Measurements from ENCODE around the gene STK4.
A peak's percentile ranks its signal among the peaks of the same experiment; 100 is the strongest.

The STK4 gene

GRCh38 chr20:45028424-45029136 lies 62.3 kb downstream of the STK4 start:
- no peak for DNase-seq (ENCODE audit: low read depth, low spot score)

DNA sequence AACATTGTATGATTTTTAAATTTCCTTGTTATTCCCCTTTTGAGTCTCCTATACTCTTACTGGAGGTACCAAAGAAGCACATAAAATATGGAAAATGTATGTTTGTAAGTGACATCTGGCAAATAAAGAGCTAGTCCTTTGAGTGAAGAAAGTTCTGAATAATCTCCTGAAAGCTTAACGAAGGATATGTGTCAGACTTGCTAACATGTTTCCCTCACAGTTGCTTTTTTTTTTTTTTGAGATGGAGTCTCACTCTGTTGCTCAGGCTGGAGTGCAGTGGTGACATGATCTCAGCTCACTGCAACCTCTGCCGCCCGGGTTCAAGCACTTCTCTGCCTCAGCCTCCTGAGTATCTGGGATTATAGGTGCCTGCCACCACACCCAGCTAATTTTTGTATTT lies 63.6 kb downstream of the STK4 start:
- DNase-seq (ENCODE audit: low read depth, low spot score) = no peak

GRCh38 chr20:45032276-45032675 lies 66.0 kb downstream of the STK4 start:
- no peak for DNase-seq (ENCODE audit: low read depth, low spot score)

DNA sequence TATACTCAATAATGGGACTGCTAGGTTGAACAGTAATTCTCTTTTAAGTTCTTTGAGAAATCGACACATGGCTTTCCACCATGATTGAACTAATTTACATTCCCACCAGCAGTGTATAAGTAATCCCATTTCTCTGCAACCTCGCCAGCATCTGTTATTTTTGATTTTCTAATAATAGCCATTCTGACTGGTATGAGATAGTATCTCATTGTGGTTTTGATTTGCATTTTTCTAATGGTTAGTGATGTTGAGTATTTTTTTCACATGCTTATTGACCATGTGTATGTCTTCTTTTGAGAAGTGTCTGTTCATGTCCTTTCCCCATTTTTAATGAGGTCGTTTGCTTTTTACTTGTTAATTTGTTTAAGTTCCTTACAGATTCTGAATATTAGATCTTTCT lies 66.5 kb downstream of the STK4 start:
- no peak for DNase-seq (ENCODE audit: low read depth, low spot score)

DNA sequence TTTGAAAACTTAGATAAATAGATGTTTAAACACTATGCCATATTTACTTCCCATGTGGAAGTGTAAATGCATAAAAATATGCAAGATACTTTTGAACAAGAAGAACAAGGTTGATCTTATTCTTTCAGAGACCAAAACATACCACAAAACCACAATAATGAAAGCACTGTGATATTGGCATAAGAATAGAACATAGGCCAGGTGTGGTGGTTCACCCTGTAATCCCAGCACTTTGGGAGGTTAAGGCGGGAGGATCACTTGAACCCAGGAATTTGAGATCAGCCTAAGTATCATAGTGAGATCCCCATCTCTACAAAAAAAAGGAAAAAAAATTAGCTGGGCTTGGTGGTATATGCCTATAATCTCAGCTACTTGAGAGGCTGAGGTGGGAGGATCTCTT lies 68.1 kb downstream of the STK4 start:
- DNase-seq (ENCODE audit: low read depth, low spot score) = no peak

GRCh38 chr20:45036044-45036755 lies 69.9 kb downstream of the STK4 start:
- DNase-seq (ENCODE audit: low read depth, low spot score) = peak; percentile 33

GRCh38 chr20:45037050-45037449 lies 70.7 kb downstream of the STK4 start:
- DNase-seq (ENCODE audit: low read depth, low spot score) = no peak

DNA sequence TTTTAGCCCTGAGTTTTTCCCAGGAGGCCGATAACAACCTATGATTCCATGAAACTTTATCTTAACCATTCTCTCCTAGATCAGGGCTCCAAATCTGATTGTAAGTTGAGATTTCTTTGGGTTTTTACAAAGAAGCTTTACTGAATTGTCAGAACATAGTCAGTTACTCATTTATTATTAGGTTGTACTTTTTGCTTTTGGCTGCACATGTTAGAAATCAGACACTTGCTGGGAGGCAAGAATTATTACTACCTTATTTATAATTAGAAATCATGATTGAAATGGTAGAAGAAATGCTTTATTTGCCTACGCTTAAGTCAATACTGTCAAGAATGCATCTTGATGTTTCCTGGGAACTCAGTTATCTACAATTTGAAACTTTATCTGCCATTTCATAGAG lies 71.3 kb downstream of the STK4 start:
- no peak for DNase-seq (ENCODE audit: low read depth, low spot score)

GRCh38 chr20:45038745-45039474 lies 72.6 kb downstream of the STK4 start:
- no peak for DNase-seq (ENCODE audit: low read depth, low spot score)

GRCh38 chr20:45039475-45039820 lies 73.1 kb downstream of the STK4 start:
- no peak for DNase-seq (ENCODE audit: low read depth, low spot score)

DNA sequence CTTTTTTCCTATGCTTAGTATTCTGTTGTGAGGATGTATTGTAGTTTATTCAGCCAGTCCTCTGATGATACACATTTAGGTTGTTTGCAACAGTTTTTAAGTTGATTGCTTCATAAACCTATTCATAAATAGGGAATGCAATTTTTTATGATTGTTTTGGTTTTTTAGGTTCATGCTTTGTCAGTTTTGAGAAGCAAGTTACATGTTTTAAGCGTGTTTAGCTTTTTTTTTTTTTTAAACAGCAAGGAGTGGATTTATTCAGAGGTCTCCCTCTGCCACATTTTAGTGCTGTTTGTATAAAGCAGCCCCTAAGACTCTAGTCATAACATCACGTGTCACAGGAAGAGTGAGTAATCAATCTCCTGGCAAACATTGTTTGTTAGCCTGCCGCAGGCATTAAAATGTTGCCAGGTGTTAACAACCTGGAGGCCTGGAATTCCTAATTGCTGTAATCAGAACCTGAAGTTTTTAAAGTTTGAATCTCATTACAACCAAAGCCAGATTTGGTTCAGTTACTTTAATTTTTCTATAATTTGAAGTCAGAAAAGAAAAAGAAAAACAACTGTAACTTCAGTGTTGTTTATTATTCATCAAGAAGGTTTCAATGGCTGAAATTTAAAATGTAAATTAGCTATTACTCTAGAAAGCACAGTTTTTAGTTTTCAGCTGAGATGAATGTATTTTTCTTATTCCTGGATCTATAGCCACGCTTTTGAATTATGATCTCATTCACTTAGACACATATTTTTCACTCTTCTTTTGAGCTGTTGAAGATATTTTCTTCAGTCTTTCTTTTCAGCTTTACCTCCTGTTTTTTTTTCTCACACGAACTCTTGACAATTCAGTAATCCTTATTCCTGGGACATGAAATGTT lies 75.4 kb downstream of the STK4 start:
- no peak for DNase-seq (ENCODE audit: low read depth, low spot score)

DNA sequence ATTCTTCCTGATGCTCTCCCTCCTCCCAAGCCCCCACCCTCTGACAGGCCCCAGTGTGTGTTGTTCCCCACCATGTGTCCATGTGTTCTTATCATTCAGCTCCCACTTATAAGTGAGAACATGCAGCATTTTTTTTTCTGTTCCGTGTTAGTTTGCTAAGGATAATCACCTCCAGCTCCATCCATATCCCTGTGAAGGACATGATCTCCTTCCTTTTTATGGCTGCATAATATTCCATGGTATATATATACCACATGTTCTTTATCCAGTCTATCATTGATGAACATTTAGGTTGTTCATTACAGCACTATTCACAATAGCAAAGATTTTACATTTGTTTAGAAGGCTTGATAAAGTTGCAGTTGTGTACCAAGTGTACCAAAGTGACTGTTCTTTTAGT lies 76.7 kb downstream of the STK4 start:
- no peak for DNase-seq (ENCODE audit: low read depth, low spot score)

GRCh38 chr20:45044084-45044573 lies 77.8 kb downstream of the STK4 start:
- DNase-seq (ENCODE audit: low read depth, low spot score) = no peak

DNA sequence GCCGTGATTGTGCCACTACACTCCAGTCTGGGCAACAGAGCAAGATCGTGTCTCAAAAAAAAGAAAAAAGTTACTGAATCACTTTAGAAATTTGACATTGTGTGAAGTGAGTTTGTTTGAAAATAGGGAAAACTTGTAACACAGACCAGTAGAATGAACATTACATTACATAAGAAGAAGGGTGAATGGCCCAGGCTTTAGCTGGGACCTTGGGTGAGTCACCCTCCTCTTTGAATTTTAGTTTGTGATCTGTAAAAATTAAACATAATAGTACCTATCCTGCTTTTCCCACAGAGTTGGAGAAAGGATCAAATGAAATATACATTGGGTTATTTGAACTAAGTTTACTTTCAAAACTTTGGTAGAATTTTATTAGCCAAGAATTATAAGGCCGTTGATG lies 78.3 kb downstream of the STK4 start:
- no peak for DNase-seq (ENCODE audit: low read depth, low spot score)

GRCh38 chr20:45047581-45048119 lies 81.3 kb downstream of the STK4 start:
- DNase-seq (ENCODE audit: low read depth, low spot score) = no peak

DNA sequence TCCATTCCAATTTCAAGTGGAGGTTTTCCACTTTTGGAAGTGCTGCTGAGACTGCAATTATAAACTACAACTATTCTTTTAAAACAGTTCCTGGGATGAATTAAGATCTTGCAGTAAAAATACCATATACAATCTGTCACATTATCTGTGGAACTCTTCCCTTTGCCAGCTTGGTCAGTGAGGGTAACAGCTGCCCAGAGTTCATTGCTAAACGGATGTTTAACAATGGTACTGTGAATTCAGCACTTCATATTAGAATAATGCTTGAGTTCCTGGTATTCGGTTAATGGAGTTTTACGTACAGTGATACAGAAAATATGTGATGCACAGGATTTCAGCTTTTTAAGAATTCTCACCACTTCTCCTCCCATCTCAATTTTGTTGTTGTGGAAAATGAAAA lies 83.1 kb downstream of the STK4 start:
- no peak for DNase-seq (ENCODE audit: low read depth, low spot score)

DNA sequence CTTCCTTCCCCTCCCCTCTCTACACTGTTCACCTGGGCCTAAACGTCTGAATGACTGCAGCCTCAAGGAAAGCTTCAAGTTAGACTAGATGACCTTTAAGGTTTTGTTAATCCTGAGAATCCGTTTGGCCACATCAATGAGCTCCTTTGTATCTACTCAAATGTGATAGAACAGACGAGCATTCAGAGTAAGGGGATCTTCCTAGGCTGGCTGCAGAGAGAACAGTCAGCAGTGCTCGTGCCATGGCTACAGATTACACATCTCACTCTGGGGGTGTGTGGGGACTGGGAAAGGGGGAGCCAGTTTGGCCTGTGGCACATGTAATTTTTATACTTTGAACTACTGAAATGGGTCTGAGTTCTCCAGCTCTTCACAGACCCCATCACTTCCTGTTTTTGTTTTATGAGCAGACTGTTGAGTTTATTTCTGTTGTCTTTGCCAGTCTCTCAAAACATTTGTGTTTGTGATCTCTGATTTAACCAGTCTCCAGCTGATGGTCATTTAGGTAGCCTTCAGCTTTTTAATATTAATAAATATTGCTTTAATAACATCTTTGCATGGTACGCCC lies 83.7 kb downstream of the STK4 start:
- no peak for DNase-seq (ENCODE audit: low read depth, low spot score)

DNA sequence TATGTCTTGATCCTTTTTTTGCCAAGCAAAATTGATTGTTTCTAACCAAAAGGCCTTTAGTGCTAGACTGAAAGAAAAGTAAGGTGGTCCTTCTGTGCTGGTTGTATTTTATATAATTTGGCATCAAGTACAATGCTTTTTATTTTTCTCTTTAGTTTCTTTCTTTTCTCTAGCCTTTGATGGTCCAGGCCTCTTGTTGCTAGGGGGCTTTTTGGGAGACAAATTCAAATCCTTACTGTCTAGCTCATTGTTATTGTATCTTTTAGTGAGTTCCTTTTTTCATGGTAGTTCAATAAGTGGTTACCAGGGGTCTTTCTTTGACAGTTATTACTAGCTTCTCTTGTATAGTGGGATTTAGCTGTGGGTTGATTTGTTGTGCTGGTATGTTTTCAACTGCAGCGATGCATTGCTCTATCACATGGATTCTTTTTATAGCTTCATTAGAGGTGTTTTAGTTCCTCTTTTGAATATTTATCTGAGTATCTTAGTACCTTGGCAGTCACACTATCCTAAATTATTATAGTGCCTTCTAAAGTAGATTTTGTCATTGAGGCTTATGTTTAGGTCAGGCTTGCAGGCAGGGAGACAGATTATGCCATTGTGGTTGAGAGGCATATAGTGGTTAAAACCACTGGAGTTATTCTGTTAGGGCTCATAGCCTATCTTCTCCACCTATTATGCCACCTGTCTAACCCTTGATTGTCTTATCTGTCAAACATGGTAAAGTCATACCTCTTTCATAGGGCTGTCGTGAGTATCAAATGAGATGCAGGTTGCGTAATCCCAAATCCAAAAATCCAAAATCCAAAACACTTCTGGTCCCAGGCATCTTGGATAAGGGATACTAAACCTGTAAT lies 85.1 kb downstream of the STK4 start:
- no peak for DNase-seq (ENCODE audit: low read depth, low spot score)

DNA sequence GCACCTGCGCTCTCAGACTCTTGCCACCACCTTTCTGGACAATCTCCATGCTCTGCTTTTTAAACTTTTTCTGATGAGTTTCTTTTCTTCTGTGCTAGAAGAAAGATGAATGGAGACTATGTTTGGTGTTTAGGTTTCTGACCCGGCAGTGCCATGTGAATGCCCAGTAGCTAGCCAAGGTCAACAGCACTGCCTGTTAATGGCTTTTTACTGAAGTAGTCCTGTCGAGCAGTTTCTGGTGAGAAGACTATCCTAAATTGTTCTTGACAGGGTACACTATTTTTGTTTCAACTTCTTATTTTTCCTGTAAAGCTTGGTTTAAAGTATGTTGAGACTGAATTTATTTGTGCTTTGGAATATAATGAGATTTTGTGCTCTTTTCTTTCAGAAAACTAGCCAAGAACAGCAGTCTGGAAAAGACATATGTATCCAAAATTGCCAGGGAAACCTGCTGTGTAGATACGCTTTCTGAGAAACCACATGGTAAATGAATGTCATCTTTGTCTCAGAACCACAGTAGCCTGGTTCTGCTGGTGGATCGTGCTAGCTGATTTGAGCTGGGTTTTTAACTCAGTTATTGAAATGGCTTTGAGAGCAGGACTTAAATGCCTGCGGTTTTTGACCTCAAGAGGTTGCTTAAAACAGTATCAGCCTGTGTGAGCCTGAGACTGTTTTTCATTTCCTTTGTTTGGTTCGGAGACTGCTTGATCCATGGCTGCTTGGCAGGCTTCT lies 86.6 kb downstream of the STK4 start:
- no peak for DNase-seq (ENCODE audit: low read depth, low spot score)

Data from activated naive CD8-positive, alpha-beta T cell treated with anti-CD3 and anti-CD28 coated beads, Interleukin-2, amount 50 U/mL, for 16 hours (primary cell).